HL-60 (cell line): ENCODE data around the gene TTLL11.

Source experiments
- DNase-seq, 2 experiments: peaks; one replicate each; pipeline ENCODE4 v3.0.0-alpha.2; 2010 to 2020; ENCODE audit warnings: low read depth in 1 of 2, low spot score in 1 of 2
- H3K27ac ChIP-seq: fragments of 250-450 bp; sonication (Bioruptor Pico); replicated peaks from 2 replicates; pipeline ENCODE4 v1.5.1; 2020; ENCODE audit warnings: mild to moderate bottlenecking, moderate library complexity
- H3K27me3 ChIP-seq: fragments of 250-450 bp; sonication (Bioruptor Pico); 2 replicates; pipeline ENCODE4 v1.5.1; 2021; ENCODE audit warnings: mild to moderate bottlenecking, moderate library complexity; ENCODE audit not compliant: insufficient read depth, poor library complexity, severe bottlenecking
- H3K4me3 ChIP-seq: replicated peaks from 2 replicates; pipeline ENCODE4 v1.5.1; 2011; ENCODE audit warnings: mild to moderate bottlenecking, control low read depth, low read length; ENCODE audit not compliant: insufficient read depth
- CTCF ChIP-seq: IDR thresholded peaks from one replicate; pipeline ENCODE4 v1.5.1; 2011; ENCODE audit warnings: low read length, control low read depth, inconsistent platforms; ENCODE audit not compliant: insufficient read depth
- GABPA ChIP-seq: IDR thresholded peaks from 2 replicates; pipeline ENCODE4 v1.6.1; 2012; ENCODE audit warnings: low read depth
- POLR2AphosphoS5 ChIP-seq: IDR thresholded peaks from 2 replicates; pipeline ENCODE4 v1.6.1; 2012; ENCODE audit warnings: low read depth
- REST ChIP-seq: IDR thresholded peaks from 2 replicates; pipeline ENCODE4 v1.6.1; 2012; ENCODE audit warnings: low read depth; ENCODE audit not compliant: insufficient replicate concordance
- SPI1 ChIP-seq: IDR thresholded peaks from 2 replicates; pipeline ENCODE4 v1.6.1; 2012; ENCODE audit warnings: low read depth, mild to moderate bottlenecking, borderline replicate concordance

TTLL11 gene

GRCh38 chr9:122131401-122132001, 38.4 kb upstream of the TTLL11 start:
- no peak overlapping the region for H3K27ac ChIP-seq
- peaks cover 14% of the 10 kb centered on the region for H3K27me3 ChIP-seq
- no peak for TF ChIP-seq POLR2AphosphoS5
- TF ChIP-seq GABPA = no peak
- TF ChIP-seq CTCF = no peak
- TF ChIP-seq REST = no peak
- no peak for DNase-seq
- no peak overlapping the region for H3K4me3 ChIP-seq

- Histone ChIP-seq H3K27me3 (peaks cover 18% of the 10 kb centered on the region), H3K4me3 (no peak overlapping the region), H3K27ac (no peak overlapping the region)
- DNase-seq = no peak
- TF ChIP-seq REST = no peak
- TF ChIP-seq POLR2AphosphoS5 = no peak
- TF ChIP-seq SPI1 = no peak
- no peak for TF ChIP-seq GABPA
- no peak for TF ChIP-seq CTCF
Measured at GRCh38 chr9:122130837-122131236, 37.7 kb upstream of the TTLL11 start.

GRCh38 chr9:122129969-122130368, 36.9 kb upstream of the TTLL11 start:
- no peak for TF ChIP-seq GABPA
- TF ChIP-seq SPI1 = no peak
- TF ChIP-seq POLR2AphosphoS5 = no peak
- TF ChIP-seq CTCF = no peak
- no peak for TF ChIP-seq REST
- Histone ChIP-seq H3K4me3 (no peak overlapping the region), H3K27me3 (peaks cover 18% of the 10 kb centered on the region), H3K27ac (no peak overlapping the region)
- DNase-seq = no peak
